Endothelial cell of umbilical vein (primary cell): ENCODE data around the gene PKP4.

ENCODE experiments used
- CTCF ChIP-seq, 2 donors: IDR thresholded peaks; 1 replicate in 1 of 2; 2 replicates in 1 of 2; pipeline ENCODE4 v1.5.1; 2011; ENCODE audit warnings: low read length in 2 of 2, mild to moderate bottlenecking in 2 of 2, moderate library complexity in 2 of 2, control low read depth in 1 of 2, inconsistent platforms in 1 of 2, low read depth in 1 of 2; ENCODE audit not compliant: insufficient read depth in 1 of 2; ENCODE audit errors: extremely low read depth in 1 of 2
- MYC ChIP-seq: IDR thresholded peaks from one replicate; pipeline ENCODE4 v1.6.1; 2011; ENCODE audit warnings: mild to moderate bottlenecking, low read depth, low read length
- POLR2A ChIP-seq: IDR thresholded peaks from 2 replicates; pipeline ENCODE4 v1.6.1; 2012; ENCODE audit warnings: low read depth, mild to moderate bottlenecking, control low read depth, low read length

DNA sequence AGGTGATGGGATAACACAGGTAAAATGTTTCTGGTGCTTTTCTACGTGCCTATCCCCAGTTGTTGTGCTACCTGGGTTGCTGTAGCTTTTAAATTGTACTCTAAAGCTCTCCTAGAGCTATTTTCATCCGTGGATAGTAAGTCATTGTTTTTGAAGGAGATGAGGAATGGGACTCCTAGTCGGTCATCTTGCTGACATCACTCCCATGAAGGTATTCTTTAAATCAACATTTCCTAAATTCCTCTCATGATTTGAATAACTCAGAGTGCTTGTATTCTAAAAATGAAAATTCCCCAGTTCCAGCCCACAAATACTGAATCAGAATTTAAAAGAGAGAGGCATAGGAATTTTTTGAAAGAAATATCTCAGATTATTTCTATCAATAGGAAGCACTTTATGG, 44.5 kb upstream of the PKP4 start:
- no peak for TF ChIP-seq MYC
- no peak for TF ChIP-seq CTCF (IDR thresholded peaks at IDR 0.05; ENCODE audit: extremely low read depth in 1 of 2, insufficient read depth in 1 of 2, low read depth in 1 of 2, low read length in 2 of 2)
- no peak for TF ChIP-seq POLR2A
